WERI-Rb-1 (cell line): ENCODE data around the gene HYAL3.
A peak's percentile ranks its signal among the peaks of the same experiment; 100 is the strongest.

Experiments used
- DNase-seq: peaks from one replicate; pipeline ENCODE4 v3.0.0-alpha.2; 2020
- H3K27ac ChIP-seq: fragments of 250-450 bp; sonication (Bioruptor Pico); 2 replicates; pipeline ENCODE4 v1.5.1; 2020; ENCODE audit warnings: mild to moderate bottlenecking, moderate library complexity
- H3K27me3 ChIP-seq: fragments of 250-450 bp; sonication (Bioruptor Pico); 2 replicates; pipeline ENCODE4 v1.5.1; 2021; ENCODE audit warnings: mild to moderate bottlenecking, low read depth, moderate library complexity; ENCODE audit not compliant: insufficient read depth, severe bottlenecking
- H3K36me3 ChIP-seq: fragments of 250-450 bp; sonication (Bioruptor Pico); 2 replicates; pipeline ENCODE4 v1.5.1; 2020; ENCODE audit warnings: mild to moderate bottlenecking, moderate library complexity
- H3K4me3 ChIP-seq: 2 replicates; pipeline ENCODE4 v1.5.1; 2011; ENCODE audit warnings: low read depth, mild to moderate bottlenecking, control low read depth, low read length
- H3K9me3 ChIP-seq: fragments of 250-450 bp; sonication (Bioruptor Pico); 2 replicates; pipeline ENCODE4 v1.5.1; 2021; ENCODE audit warnings: mild to moderate bottlenecking, moderate library complexity; ENCODE audit not compliant: severe bottlenecking
- TF ChIP-seq, protein P1 (sequence below): IDR thresholded peaks from 2 replicates; pipeline ENCODE4 v1.5.1; 2011; ENCODE audit warnings: low read depth, mild to moderate bottlenecking, control low read depth, inconsistent platforms, low read length

The HYAL3 gene

DNA sequence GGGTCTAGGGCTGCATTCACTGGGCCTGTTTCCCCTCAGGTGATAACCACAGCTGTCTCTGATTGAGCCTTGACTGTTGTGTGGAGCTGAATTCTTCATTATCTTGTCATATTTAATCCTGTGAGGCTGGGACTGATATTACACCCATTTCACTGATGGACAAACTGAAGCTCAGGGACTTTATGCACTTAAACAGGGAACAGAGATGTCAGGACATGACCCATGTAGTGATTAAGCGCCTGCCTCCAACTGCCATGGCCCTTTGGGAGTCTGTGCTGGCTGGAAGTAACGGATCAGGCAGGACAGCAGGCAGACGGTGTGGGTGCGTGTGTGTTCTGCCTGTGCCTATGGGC lies 55.7 kb downstream of the HYAL3 start:
- H3K4me3 ChIP-seq: no peak overlapping the region
- H3K36me3 ChIP-seq: peaks cover 16% of the 10 kb centered on the region
- H3K27me3 ChIP-seq: no peaks in the 10 kb centered on the region
- no peaks in the 10 kb centered on the region for H3K9me3 ChIP-seq
- TF ChIP-seq, protein P1, sequence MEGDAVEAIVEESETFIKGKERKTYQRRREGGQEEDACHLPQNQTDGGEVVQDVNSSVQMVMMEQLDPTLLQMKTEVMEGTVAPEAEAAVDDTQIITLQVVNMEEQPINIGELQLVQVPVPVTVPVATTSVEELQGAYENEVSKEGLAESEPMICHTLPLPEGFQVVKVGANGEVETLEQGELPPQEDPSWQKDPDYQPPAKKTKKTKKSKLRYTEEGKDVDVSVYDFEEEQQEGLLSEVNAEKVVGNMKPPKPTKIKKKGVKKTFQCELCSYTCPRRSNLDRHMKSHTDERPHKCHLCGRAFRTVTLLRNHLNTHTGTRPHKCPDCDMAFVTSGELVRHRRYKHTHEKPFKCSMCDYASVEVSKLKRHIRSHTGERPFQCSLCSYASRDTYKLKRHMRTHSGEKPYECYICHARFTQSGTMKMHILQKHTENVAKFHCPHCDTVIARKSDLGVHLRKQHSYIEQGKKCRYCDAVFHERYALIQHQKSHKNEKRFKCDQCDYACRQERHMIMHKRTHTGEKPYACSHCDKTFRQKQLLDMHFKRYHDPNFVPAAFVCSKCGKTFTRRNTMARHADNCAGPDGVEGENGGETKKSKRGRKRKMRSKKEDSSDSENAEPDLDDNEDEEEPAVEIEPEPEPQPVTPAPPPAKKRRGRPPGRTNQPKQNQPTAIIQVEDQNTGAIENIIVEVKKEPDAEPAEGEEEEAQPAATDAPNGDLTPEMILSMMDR: no peak
- no peak for DNase-seq
- H3K27ac ChIP-seq: no peak overlapping the region

DNA sequence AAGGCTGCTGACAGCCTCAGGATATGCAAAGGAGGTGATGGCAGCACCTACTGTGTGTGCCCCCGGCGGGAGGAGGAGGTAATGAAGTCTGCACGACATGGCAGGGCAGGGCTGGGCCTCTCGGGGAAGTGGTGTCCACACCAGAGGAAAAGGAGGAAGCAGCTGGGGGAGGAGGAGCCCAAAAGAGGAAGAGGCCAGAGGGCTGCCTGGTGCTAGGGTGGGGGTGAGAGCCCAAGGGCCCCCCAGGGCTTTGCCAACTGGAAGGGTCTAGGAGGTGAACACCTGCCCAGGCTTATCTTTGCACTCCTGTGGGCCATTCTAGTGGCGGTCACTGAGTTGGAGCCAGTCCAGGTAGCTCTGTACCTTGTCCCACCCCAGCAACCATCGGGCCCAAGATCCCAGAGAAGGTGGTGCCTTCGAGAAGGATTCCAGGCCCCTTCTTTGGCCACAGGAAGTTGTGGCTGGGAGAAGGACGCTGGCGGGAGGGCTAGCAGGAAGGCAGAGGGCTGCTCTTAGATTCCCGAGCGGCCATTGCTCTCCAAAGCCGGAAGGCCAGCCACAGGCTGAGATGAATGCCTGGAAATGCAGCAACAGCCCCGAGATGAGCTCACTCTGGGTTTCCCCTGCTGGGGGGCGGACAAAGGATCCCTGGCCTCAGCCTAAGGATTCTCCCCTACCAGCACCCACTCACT lies 56.2 kb downstream of the HYAL3 start:
- TF ChIP-seq, protein P1: no peak
- no peak for DNase-seq
- no peak overlapping the region for H3K4me3 ChIP-seq
- H3K27me3 ChIP-seq: no peaks in the 10 kb centered on the region
- H3K36me3 ChIP-seq: peaks cover 16% of the 10 kb centered on the region
- H3K27ac ChIP-seq: peak overlapping the region; percentile 36; the same call in 1 of the 2 replicates
- no peaks in the 10 kb centered on the region for H3K9me3 ChIP-seq
